ENCODE results near the gene ATP6V0A4.

GRCh38 chr7:138798836-138799235, 840 bp upstream of the ATP6V0A4 start:
- TF ChIP-seq CTCF (conservative IDR thresholded peaks at IDR 0.05; ENCODE audit: low read depth, low read length), result no peak
- TF ChIP-seq EZH2phosphoT487 (IDR thresholded peaks at IDR 0.05; ENCODE audit: borderline replicate concordance, low read length), result no peak
- TF ChIP-seq EZH2 (IDR thresholded peaks at IDR 0.05; ENCODE audit: low read length, unreplicated experiment), result no peak

Measured in PC-3 (cell line).